ENCODE data around the gene AASDH.
A peak's percentile ranks its signal among the peaks of the same experiment; 100 is the strongest.

The AASDH gene

GRCh38 chr4:56314207-56314915, 72.9 kb downstream of the AASDH start:
- no peak for DNase-seq

DNA sequence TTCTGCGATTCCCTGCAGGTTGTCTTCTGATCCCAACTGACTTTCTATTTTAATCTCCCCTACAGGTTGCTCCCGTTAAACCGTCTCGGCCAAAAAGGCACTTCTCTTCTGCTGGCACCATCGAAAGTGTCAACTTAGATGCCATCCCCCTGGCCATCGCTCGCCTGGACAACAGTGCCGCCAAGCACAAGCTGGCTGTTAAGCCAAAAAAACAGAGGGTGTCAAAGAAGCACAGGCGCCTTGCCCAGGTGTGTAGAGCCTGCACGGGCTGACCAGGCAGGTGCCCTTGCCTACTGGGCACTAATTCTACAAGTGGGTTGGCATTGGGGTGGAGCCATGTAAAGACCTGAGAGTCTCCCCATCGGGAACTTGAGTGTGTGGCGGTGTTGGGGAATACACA, 74.2 kb downstream of the AASDH start:
- no peak for DNase-seq

GRCh38 chr4:56311299-56311975, 75.9 kb downstream of the AASDH start:
- no peak for DNase-seq

DNA sequence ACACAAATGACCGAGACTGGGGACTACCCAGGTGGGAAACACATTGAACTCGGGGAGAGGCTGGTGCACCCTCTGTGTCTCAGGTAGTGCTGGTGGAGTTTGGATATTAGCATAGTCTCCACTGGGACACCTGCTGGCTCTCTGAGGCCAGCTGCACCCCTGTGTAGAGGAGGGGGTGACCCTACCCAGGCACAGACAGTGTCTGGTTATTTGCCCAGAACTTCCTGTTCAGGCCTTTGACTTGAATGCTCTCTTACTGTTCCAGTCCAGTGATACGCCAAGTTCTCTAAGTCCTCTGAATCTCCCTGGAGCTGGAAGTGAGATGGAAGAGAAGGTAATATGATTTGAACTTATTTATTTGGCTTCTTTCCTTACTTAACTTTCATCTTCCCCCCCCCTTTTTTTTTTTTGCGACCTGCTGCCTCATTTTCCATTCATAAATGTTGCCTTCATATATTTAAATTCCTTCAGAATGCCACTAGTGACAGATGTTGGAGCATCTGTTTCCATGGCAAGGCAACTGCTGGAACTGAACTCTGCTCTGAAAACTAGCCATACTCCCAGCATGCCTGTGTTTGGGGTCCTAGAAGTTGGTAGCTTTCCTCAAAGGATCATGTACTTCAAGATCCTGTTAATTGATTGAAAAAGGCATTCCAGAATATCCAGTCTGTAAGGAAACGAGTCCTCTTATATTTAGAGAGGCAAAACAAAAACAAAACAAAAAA, 76.7 kb downstream of the AASDH start:
- DNase-seq = no peak

DNA sequence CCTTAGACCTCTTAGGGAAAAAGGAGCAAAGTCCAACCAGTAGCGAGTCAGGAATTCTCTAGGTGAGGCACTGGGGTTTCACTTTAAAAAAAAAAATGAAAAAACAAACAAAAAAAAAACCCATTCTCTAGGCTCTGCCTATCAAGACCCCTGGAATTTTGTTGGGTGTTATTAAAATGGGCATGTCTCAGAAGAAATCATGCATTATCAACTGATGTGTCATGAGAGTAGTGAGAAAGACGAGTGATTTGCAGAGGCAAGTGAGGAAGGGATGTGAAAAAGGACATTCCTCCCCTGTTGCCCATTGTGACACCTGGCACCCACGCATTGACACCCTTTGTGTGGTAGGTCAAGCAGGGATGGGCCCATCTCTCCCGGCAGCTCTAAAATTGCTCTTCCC, 78.9 kb downstream of the AASDH start:
- no peak for DNase-seq

- DNase-seq = peak; percentile 67
These were observed 79.9 kb downstream of the AASDH start for GRCh38 chr4:56307423-56307822.

DNA sequence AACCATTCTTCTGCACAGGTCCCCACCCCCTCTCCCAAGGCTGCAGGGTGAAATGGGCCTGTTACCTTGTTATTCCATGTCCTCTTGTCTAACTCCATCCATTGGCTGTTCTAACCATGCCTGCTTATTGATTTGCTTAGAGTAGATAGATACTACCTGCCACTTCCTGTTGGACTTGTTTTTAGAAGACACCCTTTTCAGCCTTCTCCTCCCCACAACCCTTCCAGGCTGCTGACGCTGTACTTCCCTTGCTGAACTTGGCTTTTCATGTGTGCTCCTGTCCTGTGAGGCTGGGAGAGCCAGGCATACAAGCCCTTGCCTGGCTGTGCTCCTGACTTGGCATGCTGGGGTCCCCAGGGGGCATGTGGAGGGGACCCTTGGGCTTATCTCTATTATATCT, 81.9 kb downstream of the AASDH start:
- DNase-seq = no peak

DNA sequence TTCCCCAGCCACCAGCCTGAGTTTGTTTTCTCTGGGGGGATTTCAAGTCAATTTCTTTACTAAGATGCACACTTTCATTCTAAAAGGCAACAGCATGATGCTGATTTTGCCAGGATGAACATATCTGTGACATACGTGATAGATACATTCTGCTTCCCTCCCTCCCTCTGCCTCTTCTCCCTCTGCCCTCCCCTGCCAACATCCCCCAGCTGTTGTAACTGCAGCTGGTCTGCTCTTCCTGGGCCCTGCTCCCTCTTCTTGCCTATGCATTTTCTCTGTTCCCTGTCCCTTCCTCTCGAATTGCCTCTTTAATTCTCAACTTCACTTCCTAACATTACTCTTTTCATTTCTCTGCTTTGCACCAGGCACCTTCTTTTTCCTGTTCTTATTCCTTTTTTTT, 83.4 kb downstream of the AASDH start:
- no peak for DNase-seq

- no peak for DNase-seq
These were observed 84.5 kb downstream of the AASDH start for GRCh38 chr4:56302760-56303159.

DNA sequence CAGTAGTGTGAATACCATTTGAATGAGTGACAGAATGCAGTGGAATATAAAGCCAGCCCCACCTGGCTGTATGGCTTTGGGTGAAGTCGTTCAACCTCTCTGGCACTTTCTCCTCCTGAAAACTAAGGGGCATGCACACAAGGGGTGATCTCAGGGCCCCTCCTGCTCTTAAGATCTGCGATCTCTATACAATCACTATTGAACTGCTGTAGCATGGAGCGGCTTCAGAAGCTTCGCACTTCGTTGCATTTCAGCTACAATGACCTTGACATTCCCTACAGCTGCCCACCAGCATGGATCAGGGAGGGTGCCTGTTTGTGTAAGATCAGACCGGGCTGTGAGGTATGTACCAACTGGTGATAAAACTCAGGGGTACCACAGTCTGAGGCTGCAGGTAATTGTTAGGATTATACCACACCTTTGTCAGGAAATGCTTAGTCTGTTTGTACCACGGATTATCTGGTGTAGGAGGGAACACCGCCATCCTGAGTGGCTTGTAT, 85.2 kb downstream of the AASDH start:
- no peak for DNase-seq

DNA sequence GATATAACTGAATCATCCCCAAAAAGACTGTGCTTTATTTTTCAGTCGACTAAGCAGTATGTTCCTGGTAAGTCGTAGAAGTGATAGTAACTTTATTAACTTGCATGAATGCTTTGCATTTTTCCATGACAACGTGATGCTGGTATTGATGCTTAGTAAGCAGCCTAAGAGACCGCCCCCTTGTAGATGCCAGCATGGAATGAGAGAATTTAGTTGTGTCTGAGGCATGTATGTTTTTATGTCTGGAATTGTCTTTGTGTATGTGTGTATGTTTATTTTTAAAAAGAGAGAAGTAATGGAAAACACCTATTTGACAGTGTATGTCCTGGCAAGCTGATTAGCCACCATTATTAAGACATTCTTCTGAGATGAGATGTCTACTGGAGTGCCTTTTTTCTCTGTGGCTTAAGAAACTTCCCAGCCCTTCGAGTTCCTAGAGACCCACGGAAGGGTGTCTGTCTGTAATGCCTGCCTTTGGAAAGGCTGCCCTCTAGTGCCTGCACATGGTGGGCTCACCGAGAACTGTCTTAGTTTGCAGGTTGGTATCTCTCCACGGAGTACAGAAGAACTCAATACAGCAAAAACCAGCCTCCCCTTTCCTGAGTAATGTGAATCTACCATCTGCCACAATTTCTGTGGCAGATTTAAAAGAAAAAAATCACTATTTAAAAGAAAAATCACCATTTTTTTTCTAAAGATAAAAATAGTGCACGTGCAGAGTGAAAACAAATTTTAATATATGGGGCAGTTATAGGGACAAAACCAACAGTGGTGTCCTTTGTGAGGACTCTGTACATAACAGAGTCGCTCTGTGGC, 85.9 kb downstream of the AASDH start:
- peak; percentile 93 for DNase-seq

GRCh38 chr4:56298236-56298635, 89.1 kb downstream of the AASDH start:
- DNase-seq = no peak

- no peak for DNase-seq
These were observed 89.5 kb downstream of the AASDH start for GRCh38 chr4:56297776-56298175.

DNA sequence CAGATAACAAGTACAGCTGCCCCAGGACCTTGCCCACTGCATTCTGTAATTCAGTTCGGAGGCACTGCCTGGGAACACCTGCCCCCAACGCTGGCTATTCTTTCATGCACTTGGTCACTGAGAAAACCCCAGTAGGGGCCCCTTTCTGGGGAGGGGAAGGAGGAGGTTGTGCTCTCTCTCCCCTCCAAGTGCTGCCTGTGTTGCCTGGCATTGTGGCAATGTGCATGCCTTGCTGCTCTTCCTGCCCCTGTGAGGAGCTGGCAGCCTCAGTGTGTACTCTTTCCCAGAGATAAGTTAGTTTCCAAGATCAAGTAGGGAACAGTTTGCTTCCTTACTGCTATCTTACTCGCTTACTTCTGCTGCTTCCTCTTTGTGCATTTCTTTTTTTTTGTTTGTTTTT, 90.8 kb downstream of the AASDH start:
- no peak for DNase-seq

DNA sequence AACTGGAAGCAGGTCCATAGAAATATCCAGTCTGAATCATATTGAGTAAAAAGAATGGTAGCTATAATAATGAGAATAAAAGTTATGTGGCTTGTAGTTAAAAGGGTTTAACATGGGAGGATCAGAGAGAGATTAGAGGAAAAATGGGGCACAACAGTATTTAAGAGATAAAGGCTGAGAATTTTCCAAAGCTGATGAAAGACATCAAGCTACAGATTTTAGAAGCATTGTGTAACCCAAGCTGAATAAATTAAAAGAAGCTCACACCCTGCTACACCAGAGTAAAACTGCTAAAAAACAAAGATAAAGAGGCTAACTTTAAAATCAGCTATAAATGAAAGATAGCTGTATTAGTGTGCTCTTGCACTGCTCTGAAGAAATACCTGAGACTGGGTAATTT, 94.2 kb downstream of the AASDH start:
- DNase-seq = no peak

DNA sequence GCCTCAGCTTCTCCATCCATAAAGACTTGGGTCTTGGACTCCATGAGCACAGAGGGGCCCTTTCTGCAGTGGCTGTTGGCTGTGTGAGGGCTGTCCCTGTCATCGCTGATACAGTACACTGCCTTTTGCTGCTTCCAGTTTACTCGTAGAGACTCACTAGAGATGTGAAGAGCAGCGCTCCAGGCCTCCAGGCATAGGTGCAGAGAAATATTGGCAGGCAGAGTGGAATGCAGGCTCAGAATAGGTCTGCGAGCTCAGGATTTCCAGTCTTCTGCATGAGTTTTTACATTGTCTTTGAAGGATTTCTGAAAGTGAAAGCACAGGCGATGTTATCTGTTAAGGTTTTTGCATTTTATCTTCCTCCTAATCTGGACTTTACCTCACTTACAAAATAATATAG, 97.4 kb downstream of the AASDH start:
- peak; percentile 68 for DNase-seq

- no peak for DNase-seq
These were observed 98.6 kb downstream of the AASDH start for GRCh38 chr4:56288663-56289062.
